ENCODE data around the gene GDPD5. TPM values are rescaled to one million over a fixed set of nuclear protein-coding genes. Genes with fewer than 3 reads are reported as not detected.

The GDPD5 gene
- total and polyA plus RNA-seq, 8 donors: 0.58 to 57.6 (median 4.9) TPM

DNA sequence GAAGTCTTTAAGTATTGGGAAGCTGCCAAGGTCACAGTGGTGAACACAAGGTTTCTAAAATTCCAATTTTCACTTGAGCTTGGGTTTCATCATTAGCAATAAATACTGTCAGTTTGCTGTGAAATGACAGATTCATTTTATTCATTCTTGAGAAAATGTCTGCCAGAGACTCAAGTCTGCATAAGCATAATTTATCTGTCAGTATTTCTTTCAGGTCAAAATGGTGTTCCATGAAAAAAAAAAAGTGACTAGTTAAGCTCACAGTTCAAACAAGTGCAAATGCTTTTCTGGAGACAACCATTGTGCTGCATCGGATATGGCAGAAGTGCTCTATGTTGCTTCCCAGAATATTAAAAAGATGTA lies 8.1 kb upstream of the GDPD5 start:
- intact Hi-C loops (cut with DNase I; ENCODE audit: low total_unique reads): loop anchor here (2.0 to 10.0 kb wide), 3 partner anchors 87 to 249 kb away; no protein-coding TSS in a partner anchor

DNA sequence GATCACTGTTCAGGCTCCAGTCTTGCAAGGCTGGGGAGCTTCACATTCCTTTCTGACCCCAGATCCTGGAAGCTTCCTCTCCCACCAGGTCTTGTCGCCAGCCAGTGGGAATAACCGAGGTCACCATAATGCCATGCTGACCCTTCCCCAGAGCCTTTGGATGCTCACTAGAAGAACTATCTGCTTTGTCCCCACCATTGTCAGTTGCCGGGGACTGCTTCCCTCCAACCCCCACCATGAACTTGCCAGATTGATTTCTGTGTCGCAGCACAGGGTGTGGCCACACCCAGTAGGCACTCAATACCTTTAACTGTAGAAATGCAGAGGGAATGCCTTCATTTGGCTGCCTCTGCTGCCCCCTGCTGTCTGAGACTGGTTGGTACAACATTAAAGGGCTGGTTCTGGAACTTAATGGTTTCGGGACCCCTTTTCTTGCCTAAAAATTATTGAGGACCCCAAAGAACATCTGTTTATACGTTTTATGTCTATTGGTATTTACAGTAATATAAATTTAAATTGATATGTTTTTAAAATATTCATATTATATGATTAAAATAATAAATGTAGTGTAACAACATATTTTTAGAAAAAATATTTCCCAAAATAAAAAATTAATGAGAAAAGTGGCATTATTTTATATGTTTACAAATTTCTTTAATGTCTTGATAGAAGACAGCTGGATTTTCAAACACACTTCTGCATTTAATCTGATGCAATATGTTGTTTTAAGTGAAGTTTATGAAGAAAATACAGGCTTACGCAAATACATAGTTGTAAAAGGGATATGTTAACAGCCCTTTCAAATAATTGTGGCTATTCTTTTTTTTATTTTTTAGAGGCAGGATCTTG lies 6.7 kb upstream of the GDPD5 start:
- TF ChIP-seq EP300 (IDR thresholded peaks at IDR 0.05): no peak
- peak in 1 of 3 donors; percentile 37 for TF ChIP-seq POLR2AphosphoS5 (IDR thresholded peaks at IDR 0.05)
- TF ChIP-seq, protein P1, sequence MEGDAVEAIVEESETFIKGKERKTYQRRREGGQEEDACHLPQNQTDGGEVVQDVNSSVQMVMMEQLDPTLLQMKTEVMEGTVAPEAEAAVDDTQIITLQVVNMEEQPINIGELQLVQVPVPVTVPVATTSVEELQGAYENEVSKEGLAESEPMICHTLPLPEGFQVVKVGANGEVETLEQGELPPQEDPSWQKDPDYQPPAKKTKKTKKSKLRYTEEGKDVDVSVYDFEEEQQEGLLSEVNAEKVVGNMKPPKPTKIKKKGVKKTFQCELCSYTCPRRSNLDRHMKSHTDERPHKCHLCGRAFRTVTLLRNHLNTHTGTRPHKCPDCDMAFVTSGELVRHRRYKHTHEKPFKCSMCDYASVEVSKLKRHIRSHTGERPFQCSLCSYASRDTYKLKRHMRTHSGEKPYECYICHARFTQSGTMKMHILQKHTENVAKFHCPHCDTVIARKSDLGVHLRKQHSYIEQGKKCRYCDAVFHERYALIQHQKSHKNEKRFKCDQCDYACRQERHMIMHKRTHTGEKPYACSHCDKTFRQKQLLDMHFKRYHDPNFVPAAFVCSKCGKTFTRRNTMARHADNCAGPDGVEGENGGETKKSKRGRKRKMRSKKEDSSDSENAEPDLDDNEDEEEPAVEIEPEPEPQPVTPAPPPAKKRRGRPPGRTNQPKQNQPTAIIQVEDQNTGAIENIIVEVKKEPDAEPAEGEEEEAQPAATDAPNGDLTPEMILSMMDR (IDR thresholded peaks at IDR 0.05): peak in 5 of 7 experiments; percentile 66 to 94 (median 89)
- Histone ChIP-seq H3K27ac (no peak overlapping the region), H3K4me1 (peaks cover 0 to 15% (median 2%) of the 10 kb centered on the region in 4 donors), H3K36me3 (no peaks in the 10 kb centered on the region), H3K27me3 (no peaks in the 10 kb centered on the region), H3K4me3 (no peak overlapping the region), H3K9me3 (no peaks in the 10 kb centered on the region)
- WGBS, 5 donors: 37 to 43% (median 40%) methylated on average over 7 of the region's 7 CpGs
- intact Hi-C loops (cut with DNase I; ENCODE audit: low total_unique reads): loop anchor here (2.0 to 10.0 kb wide), 3 partner anchors 86 to 248 kb away; no protein-coding TSS in a partner anchor
- DNase-seq: peak; percentile 78 to 88

More for the DNA sequence above, 8.1 kb upstream of the GDPD5 start:
- Histone ChIP-seq H3K9me3 (no peaks in the 10 kb centered on the region), H3K27me3 (no peaks in the 10 kb centered on the region), H3K27ac (no peak overlapping the region), H3K4me1 (peaks cover 0 to 15% (median 2%) of the 10 kb centered on the region in 4 donors), H3K4me3 (no peak overlapping the region), H3K36me3 (no peaks in the 10 kb centered on the region)
- 45 to 62% (median 51%) methylated on average over 1 of the region's 1 CpG for WGBS, 5 donors
- no peak for DNase-seq
- TF ChIP-seq POLR2A (IDR thresholded peaks at IDR 0.05) (no peak), POLR2AphosphoS5 (IDR thresholded peaks at IDR 0.05) (no peak), EP300 (IDR thresholded peaks at IDR 0.05) (no peak)
- TF ChIP-seq, protein P1 (IDR thresholded peaks at IDR 0.05): no peak

DNA sequence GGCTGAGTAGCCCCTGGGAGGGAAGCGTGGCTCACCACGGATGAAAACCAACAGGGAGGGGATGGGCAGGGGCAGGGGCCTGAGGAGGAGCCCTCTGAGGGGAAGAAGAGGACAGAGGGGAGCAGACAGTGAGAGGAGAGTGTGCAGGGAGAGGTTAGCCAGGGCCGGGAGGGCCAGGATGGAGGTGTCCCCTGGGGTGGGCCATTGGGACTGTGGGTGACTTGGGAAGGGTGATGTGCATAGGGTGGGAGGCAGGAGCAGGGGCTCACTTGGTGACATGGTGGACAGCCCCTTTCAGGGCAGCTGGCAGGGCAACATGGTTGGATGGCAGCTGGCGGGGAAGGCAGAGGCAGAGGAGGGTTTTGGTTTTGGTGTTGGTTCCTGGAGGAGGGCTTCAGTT lies 5.6 kb upstream of the GDPD5 start:
- Histone ChIP-seq H3K4me3 (no peak overlapping the region), H3K27ac (no peak overlapping the region), H3K4me1 (peaks cover 1 to 20% (median 5%) of the 10 kb centered on the region in 4 donors), H3K36me3 (no peaks in the 10 kb centered on the region), H3K27me3 (peaks cover 0 to under 1% (median 0%) of the 10 kb centered on the region in 3 donors), H3K9me3 (no peaks in the 10 kb centered on the region)
- TF ChIP-seq, protein P1 (IDR thresholded peaks at IDR 0.05): no peak
- TF ChIP-seq POLR2AphosphoS5 (IDR thresholded peaks at IDR 0.05): no peak
- no peak for TF ChIP-seq POLR2A (IDR thresholded peaks at IDR 0.05)
- TF ChIP-seq EP300 (IDR thresholded peaks at IDR 0.05): no peak
- intact Hi-C loops (cut with DNase I; ENCODE audit: low total_unique reads): loop anchor here (5.0 to 10.0 kb wide), 2 partner anchors 144 to 247 kb away; no protein-coding TSS in a partner anchor
- 65 to 78% (median 74%) methylated on average over 4 of the region's 4 CpGs for WGBS, 5 donors
- DNase-seq: no peak

DNA sequence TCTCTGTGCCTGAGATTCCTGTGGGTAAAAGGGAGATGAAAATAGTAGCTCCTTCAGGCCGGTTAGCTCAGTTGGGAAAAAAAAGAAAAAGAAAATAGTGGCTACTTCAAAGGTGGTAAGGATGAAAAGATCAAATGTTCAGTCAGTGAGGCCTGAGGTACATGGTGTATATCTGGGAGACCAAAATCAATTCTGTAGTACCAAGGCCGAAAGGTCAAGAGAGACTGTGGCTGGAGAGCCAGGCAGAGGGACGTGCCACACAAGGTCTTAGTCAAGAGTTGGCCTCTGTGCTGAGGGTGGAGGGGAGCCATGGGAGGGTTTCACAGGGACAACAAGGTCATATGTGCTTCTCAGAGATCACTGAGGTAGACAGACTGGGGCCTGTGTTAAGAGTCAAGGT lies 4.8 kb upstream of the GDPD5 start:
- Histone ChIP-seq H3K36me3 (no peaks in the 10 kb centered on the region), H3K4me1 (peaks cover 4 to 25% (median 9%) of the 10 kb centered on the region in 4 donors), H3K9me3 (no peaks in the 10 kb centered on the region), H3K27me3 (peaks cover 0 to 8% (median 0%) of the 10 kb centered on the region in 3 donors), H3K4me3 (no peak overlapping the region), H3K27ac (no peak overlapping the region)
- intact Hi-C loops (cut with DNase I; ENCODE audit: low total_unique reads): loop anchor here (5.0 to 10.0 kb wide), 2 partner anchors 143 to 246 kb away; no protein-coding TSS in a partner anchor
- TF ChIP-seq POLR2A (IDR thresholded peaks at IDR 0.05): no peak
- TF ChIP-seq, protein P1 (IDR thresholded peaks at IDR 0.05): no peak
- TF ChIP-seq POLR2AphosphoS5 (IDR thresholded peaks at IDR 0.05): no peak
- TF ChIP-seq EP300 (IDR thresholded peaks at IDR 0.05): no peak
- WGBS, 5 donors: 54 to 85% (median 74%) methylated on average over 3 of the region's 3 CpGs
- no peak for DNase-seq

Data from stomach (tissue), 9 donors.